GM20000 (cell line): ENCODE results near the gene KLK7.

Experiments used
- DNase-seq: peaks from one replicate; pipeline ENCODE4 v3.0.0; 2012; ENCODE audit warnings: low spot score
- CTCF ChIP-seq: IDR thresholded peaks from 2 replicates; pipeline ENCODE4 v1.5.1; 2012; ENCODE audit warnings: mild to moderate bottlenecking, control low read depth; ENCODE audit errors: extremely low read depth, missing control alignments

The KLK7 gene

DNA sequence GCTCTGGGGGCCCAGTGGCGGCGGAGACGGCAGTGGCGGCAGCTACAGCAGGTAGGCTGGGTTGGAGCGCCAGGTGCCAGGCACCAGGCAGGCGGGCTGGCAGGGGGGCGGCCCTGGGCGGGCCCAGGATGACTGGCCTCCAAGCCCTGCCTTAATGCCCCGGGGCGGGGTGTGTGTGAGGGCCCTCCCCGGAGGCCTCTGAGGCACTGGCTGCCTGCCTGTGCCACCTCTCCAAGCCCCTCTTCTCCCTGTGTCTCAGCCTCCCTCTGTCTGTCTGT is 42.8 kb upstream of the KLK7 start, which contains the start of gene KLK11:
Gene KLK11, minus strand, starts transcription at position 63 of the 278 bp plus-strand sequence. CDS start 985 bp downstream, outside the sequence.
- TF ChIP-seq CTCF: no peak
- DNase-seq: no peak

- no peak for DNase-seq
- TF ChIP-seq CTCF: no peak
Observed at GRCh38 chr19:51025809-51026553, 42.3 kb upstream of the KLK7 start.

GRCh38 chr19:51025401-51025800 is 41.7 kb upstream of the KLK7 start:
- no peak for TF ChIP-seq CTCF
- no peak for DNase-seq

- no peak for DNase-seq
- no peak for TF ChIP-seq CTCF
Observed at GRCh38 chr19:51024924-51025323, 41.2 kb upstream of the KLK7 start.

DNA sequence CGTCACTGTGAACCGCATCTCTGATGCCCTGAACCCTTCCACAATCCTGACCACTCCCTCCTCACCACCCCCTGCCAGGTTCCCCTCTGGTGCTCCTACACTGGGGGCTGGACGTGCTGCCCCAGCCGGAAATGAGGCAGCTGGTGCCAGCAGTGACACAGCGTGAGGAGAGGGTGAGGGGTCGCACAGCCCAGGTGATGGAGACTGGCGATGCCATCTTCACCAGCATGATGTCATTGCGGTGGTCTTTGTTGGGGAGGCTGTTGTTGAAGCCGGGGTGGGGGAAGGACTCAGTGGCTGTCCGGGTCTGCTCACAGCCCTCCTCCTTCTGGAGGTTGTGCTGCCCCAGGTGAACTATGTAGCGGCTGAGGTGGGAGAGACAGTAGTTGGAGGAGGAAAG is 40.2 kb upstream of the KLK7 start:
- no peak for TF ChIP-seq CTCF

GRCh38 chr19:51022526-51022925 is 38.8 kb upstream of the KLK7 start:
- TF ChIP-seq CTCF: no peak
- DNase-seq: no peak

More for the DNA sequence above, 40.2 kb upstream of the KLK7 start:
- DNase-seq: no peak

DNA sequence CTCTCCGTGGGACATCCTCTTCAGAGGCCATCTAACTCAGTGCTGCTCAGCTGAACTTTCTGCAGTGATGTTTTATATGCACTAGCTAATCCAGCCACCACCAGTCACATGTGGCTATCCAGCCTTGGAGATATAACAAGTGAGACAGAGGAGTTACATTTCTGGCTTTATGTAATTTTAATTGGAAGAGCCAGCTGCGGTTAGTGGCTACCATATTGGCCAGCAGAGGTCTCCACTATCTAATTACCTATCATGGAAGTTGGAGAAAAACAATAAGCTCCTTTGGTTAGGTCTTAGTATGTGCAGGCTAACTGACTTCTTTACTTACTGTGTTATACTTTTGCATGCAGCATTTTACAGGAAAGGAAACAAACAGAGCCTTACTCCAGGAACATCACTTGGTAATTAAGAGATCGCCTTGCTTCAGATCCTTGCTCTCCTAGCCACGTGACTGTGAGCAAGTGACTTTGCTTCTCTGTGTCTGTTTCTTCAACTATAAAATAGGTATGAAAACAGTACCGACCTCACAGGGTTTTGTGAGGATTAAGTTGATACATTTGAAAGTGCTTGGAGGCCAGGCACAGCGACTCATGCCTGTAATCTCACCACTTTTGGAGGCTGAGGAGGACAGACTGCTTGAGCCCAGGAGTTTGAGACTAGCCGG is 37.4 kb upstream of the KLK7 start:
- peak; percentile 43 for TF ChIP-seq CTCF
- peak; percentile 65 for DNase-seq
